SK-N-MC (cell line): ENCODE results near the gene GPR152.

Experiments used
- DNase-seq: peaks from one replicate; pipeline ENCODE4 v3.0.0-alpha.2; 2011; ENCODE audit warnings: low read depth, low spot score
- H3K27ac ChIP-seq: fragments of 200-600 bp; sonication (generic); 2 replicates; pipeline ENCODE4 v1.5.1; 2016; ENCODE audit warnings: mixed run types
- H3K36me3 ChIP-seq: fragments of 200-600 bp; sonication (generic); 2 replicates; pipeline ENCODE4 v1.6.1; 2017; ENCODE audit warnings: antibody characterized with exemption, low read length, mixed read lengths; ENCODE audit not compliant: insufficient read depth
- H3K4me3 ChIP-seq: fragments of 200-600 bp; sonication (generic); 2 replicates; pipeline ENCODE4 v1.5.1; 2016
- H3K9ac ChIP-seq: fragments of 200-600 bp; sonication (generic); 2 replicates; pipeline ENCODE4 v1.8.0; 2017; ENCODE audit warnings: mixed run types, mixed read lengths; ENCODE audit not compliant: insufficient read length
- H3K9me3 ChIP-seq: fragments of 200-600 bp; sonication (generic); 2 replicates; pipeline ENCODE4 v1.6.1; 2017; ENCODE audit warnings: low read depth, mild to moderate bottlenecking, antibody characterized with exemption, low read length, moderate library complexity, mixed read lengths
- EZH2 ChIP-seq: fragments of 200-600 bp; sonication (generic); IDR thresholded peaks from one replicate; pipeline ENCODE4 v1.6.1; 2017; ENCODE audit warnings: antibody characterized with exemption
- FOXP2 ChIP-seq: optimal IDR thresholded peaks from 2 replicates; pipeline ENCODE3; 2011; ENCODE audit warnings: mild to moderate bottlenecking, moderate library complexity; ENCODE audit not compliant: insufficient read depth; ENCODE audit errors: extremely low read length, control extremely low read depth
- POLR2AphosphoS5 ChIP-seq: IDR thresholded peaks from 2 replicates; pipeline ENCODE4 v1.6.1; 2012; ENCODE audit warnings: mild to moderate bottlenecking, low read depth, low read length, borderline replicate concordance

The GPR152 gene

GRCh38 chr11:67418476-67419281 is 33.9 kb downstream of the GPR152 start:
- Histone ChIP-seq H3K36me3 (no peaks in the 10 kb centered on the region), H3K27ac (no peak overlapping the region), H3K9ac (no peak overlapping the region), H3K9me3 (no peaks in the 10 kb centered on the region), H3K4me3 (no peak overlapping the region)
- TF ChIP-seq FOXP2 (no peak), EZH2 (no peak), POLR2AphosphoS5 (no peak)
- no peak for DNase-seq

GRCh38 chr11:67417425-67417824 is 35.1 kb downstream of the GPR152 start:
- Histone ChIP-seq H3K9ac (peak overlapping the region; percentile 61), H3K9me3 (no peaks in the 10 kb centered on the region), H3K36me3 (no peaks in the 10 kb centered on the region), H3K4me3 (peak overlapping the region; percentile 50), H3K27ac (peak overlapping the region; percentile 73)
- DNase-seq, result no peak
- TF ChIP-seq EZH2, result no peak
- no peak for TF ChIP-seq FOXP2
- TF ChIP-seq POLR2AphosphoS5, result no peak

GRCh38 chr11:67416416-67417335 is 35.9 kb downstream of the GPR152 start:
- no peaks in the 10 kb centered on the region for H3K9me3 ChIP-seq
- H3K27ac ChIP-seq, result peak overlapping the region; percentile 73
- no peaks in the 10 kb centered on the region for H3K36me3 ChIP-seq
- H3K4me3 ChIP-seq, result peak overlapping the region; percentile 50
- peak; percentile 52 for DNase-seq
- H3K9ac ChIP-seq, result peak overlapping the region; percentile 61
- peak; percentile 99 for TF ChIP-seq FOXP2
- no peak for TF ChIP-seq EZH2
- TF ChIP-seq POLR2AphosphoS5, result no peak

GRCh38 chr11:67415501-67416304 is 36.8 kb downstream of the GPR152 start, which contains the start of gene CARNS1:
CARNS1 (plus strand) TSS chr11:67415678; CDS start chr11:67416200, 522 bp downstream.
- H3K4me3 ChIP-seq, result peak within 1 kb of the TSS; percentile 50
- no peak for TF ChIP-seq EZH2
- no peak for TF ChIP-seq FOXP2
- no peak for TF ChIP-seq POLR2AphosphoS5
- peak within 1 kb of the TSS; percentile 73 for H3K27ac ChIP-seq
- H3K36me3 ChIP-seq, result no peaks in the 10 kb centered on the region
- H3K9me3 ChIP-seq, result no peaks in the 10 kb centered on the region
- DNase-seq, result no peak
- no peak within 1 kb of the TSS for H3K9ac ChIP-seq

DNA sequence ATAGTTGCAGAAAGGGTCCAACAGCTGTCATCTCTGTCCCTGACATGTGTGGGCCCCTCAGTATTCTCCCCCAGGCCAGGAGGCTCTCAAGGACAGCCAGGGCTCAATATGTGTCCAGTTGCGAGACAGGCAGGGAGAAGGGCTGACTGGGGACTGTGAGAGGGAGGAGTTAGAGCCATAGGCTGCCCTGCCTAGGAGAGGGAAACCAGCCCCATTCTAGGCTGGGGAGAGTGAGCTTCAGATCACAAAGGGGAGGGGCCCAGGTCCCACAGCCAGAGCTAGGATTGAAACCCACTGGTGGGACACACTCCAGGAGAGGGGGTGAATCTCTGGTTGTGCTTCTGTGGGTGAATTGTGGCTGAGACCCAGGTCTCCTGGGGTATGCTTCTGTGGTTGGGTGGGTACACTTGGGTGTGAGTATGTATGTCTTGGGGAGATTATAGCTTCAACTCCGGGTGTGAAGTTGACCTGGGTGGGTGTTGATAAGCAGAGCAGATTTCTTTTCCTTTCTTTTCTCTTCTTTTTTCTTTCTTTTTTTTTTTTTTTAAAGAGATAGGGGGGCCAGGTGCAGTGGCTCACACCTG is 39.2 kb downstream of the GPR152 start:
- no peak overlapping the region for H3K27ac ChIP-seq
- H3K9ac ChIP-seq, result no peak overlapping the region
- no peaks in the 10 kb centered on the region for H3K9me3 ChIP-seq
- no peak overlapping the region for H3K4me3 ChIP-seq
- no peak for TF ChIP-seq EZH2
- no peak for TF ChIP-seq FOXP2
- TF ChIP-seq POLR2AphosphoS5, result no peak
- DNase-seq, result no peak
- no peaks in the 10 kb centered on the region for H3K36me3 ChIP-seq

DNA sequence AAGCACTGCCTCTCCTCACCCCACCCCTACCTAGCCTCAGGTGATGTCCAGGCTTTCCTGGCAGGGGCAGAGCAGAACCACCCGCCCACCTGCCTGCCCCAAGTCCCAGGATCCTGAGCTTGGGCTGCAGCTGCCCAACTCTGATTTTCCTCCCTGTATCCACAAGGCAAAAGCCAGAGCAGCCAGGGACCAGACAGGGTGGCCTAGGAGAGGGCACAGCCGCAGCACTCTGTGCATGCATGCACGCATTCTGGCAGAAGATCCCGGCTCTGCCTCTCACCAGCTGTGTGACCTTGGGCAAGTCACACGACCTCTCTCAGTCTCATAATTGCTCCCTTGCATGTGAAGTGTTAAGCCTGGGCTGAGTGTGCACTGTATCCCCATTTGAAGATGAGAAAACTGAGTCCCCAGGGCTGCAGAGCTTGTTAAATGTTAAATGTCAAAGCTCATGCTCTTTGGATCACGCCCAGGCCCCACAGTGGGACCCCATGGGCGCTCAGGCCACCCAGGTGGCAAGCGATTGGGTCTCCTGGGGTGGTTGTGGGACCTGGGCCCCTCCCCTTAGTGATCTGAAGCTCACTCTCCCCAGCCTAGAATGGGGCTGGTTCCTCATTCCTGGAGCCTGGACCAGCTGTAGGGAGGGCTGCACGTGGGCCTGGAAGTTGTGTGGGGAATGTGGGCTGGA is 39.9 kb downstream of the GPR152 start:
- H3K9me3 ChIP-seq, result no peaks in the 10 kb centered on the region
- H3K27ac ChIP-seq, result no peak overlapping the region
- H3K4me3 ChIP-seq, result no peak overlapping the region
- DNase-seq, result no peak
- no peak for TF ChIP-seq EZH2
- TF ChIP-seq POLR2AphosphoS5, result no peak
- TF ChIP-seq FOXP2, result no peak
- H3K36me3 ChIP-seq, result no peaks in the 10 kb centered on the region
- no peak overlapping the region for H3K9ac ChIP-seq

GRCh38 chr11:67411785-67412152 is 40.8 kb downstream of the GPR152 start:
- no peak for TF ChIP-seq FOXP2
- no peak for TF ChIP-seq POLR2AphosphoS5
- no peak for TF ChIP-seq EZH2
- DNase-seq, result no peak

More at GRCh38 chr11:67411785-67412152, 40.8 kb downstream of the GPR152 start:
- Histone ChIP-seq H3K27ac (no peak overlapping the region), H3K9ac (no peak overlapping the region), H3K36me3 (no peaks in the 10 kb centered on the region), H3K4me3 (no peak overlapping the region), H3K9me3 (no peaks in the 10 kb centered on the region)
